GM21737 (cell line): ENCODE measurements around the gene VPS13D.
"Not testable (repeated sequence)": the region's sequence is repeated elsewhere in the genome, so short reads cannot be mapped to it uniquely, and the experiment has no call there.

Experiments used
- ATAC-seq: cut with Tn5 transposase; IDR thresholded peaks from one replicate; pipeline ENCODE4 v1.9.1; 2021; ENCODE audit warnings: mild to moderate bottlenecking, moderate library complexity; ENCODE audit not compliant: unreplicated experiment

The VPS13D gene

DNA sequence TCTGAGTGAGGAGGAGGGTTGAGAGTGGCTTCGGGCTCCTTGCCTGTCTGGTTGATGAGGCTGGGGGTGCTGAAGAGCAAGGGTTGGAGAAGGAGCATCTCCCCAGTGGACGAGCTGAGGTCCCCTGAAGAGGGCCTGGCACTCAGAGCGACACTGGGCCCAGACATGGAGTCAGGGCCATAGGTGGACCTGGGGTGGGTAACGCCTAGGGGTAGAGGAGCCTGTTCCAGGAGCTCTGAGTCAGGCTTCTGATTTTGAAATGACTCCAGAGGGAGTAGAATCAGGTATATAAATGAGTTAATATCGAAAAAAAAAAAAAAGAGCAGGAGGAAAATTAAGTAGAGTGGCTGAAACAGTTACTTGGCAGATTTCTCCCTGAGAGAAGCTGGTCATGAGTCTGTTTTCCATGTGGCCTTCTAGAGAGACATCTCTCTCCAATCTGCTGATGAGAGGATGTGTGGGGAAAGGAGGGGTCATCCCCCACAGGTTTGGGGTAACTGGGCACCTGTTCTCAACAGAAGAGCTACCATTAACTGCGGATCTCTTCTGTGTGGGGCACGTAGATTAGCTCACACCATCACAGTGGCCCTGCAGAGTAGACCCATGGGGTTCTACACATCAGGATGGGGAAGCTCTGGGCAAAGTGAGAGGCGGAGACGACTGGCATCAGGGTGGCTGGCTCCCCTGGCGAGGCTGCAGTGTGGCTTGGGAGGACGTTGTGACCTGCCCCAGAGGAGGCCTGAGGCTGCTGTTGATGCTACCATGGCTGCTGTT lies 272.7 kb downstream of the VPS13D start:
- ATAC-seq: no peak

DNA sequence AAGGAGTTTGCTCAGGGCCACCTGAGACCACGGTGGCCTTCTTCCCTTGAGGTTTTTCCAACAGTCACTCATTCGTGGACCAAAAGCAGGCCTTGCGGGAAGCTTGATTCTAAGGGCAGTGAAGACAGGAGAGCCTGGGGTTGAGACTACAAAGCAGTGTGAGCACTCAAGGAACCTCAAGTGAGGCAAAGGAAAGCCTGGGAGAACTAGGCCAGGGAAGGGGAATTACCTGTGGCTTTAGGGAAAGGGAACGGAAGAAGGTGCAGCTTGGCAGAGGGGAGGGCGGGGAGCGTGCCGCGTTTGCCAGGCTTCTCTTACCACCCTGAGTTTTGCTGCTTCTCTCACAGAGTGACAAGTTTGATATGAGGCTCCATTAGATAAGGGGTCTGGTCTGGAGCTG lies 273.9 kb downstream of the VPS13D start:
- ATAC-seq: no peak

DNA sequence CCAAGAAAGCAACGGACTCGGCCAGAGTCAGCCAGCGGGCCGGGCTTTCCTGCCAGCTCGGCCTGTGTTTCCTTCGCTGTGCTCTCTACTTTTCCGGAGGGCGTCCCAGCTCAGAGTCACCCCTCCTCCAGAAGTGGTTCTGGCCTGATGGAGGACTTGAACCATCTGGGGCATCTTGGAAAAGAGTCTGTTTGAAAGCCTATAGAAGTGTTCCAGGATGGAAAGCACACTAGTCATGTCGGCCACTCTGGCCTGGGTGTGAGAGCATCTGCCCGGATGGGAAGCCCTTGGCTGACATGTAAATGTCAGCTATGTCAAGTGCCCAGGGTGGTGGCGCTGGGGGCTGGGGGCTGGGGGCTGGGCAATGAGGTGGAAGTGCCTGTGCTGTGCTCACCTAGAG lies 274.8 kb downstream of the VPS13D start:
- no peak for ATAC-seq

DNA sequence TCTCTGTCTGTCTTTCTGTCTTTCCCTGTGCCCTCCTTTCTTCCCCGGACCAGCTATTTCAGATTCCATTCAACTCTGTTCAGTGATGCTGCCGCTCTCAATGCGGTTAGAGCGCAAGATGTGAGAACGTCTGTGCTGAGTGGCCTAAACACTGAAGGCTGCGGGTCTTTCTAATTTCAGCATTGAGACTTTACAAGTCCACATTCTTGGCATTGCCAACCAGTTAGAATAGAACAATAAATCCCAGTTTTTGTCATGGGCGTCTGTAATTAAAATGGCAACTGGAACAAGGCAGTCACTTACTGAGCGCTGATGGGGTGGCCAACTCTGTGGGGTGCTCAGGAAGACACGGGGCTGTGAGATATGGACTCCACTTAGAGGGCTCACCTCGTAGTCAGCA lies 275.4 kb downstream of the VPS13D start:
- ATAC-seq: no peak

DNA sequence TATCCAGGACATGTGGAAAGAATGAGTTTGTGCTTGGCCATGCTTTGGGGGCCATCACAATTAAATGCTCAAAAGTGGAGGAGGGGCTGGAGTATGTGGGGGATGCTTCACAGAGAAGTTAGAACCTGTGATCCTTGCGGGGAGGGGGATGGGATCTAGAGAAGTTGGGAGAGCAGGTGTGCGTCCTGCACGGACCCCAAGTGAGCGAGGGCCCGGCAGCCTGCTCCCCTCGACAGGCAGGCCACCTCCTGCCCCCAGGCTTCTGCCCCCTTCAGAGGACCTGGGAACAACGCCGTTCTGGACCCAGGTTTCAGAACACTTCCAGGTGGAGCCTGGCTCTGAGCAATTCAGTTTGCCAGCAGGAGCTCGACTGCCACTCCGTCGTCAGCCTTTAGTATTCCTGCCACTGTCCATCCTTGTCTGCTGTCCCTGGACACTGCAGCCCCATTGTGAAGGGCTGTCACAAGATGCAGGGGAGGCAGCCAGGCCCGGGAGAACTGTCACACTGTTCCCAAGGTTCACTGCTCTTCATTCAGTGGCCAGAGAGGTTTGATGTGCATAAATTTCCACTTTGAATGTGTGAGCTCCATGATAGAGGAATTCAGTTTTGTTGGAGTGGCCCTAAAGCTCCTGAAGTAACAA lies 275.9 kb downstream of the VPS13D start:
- no peak for ATAC-seq

DNA sequence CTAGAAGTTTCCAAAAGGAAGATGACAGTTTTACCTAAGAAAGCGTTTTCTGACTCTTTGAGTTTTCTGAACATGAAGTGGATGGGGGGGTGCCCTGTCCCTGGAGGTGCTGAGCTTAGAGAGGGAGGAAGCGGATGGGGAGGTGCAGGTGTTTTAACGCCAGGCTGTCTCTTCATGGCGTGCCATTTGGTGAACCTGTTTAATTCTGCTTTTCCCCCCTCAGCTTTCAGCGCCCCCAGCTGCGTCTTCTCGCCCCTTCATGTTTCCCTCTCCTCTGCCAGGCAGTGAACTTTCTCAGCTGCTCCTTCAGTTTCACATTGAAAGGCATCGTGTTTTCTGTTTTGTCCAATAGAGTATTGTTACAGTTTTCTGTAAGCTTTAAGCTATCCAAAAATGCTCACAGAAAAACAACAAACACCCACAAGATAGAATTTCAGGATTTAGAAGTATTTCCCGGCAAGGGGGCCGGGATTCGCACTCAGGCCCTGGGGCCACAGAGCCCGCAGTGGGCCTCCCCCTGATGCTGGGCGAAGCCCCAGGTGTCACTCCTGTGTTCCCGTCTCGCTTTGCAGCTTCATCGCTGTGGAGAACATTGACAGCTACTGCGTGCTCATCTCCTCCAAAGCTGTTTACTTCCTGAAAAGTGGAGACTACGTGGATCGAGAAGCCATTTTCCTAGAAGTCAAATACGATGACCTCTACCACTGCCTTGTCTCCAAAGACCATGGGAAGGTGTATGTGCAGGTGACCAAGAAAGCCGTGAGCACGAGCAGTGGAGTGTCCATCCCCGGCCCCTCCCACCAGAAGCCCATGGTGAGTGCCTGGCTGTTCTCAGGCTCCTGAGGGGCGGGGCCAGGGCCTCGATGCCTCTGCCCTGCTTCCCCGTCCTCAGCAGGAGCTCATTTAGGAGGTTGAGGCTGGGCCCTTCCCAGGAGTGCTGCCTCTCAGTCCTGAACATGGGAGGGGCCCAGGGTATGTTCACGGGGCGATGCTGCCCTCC lies 276.8 kb downstream of the VPS13D start:
- no peak for ATAC-seq

DNA sequence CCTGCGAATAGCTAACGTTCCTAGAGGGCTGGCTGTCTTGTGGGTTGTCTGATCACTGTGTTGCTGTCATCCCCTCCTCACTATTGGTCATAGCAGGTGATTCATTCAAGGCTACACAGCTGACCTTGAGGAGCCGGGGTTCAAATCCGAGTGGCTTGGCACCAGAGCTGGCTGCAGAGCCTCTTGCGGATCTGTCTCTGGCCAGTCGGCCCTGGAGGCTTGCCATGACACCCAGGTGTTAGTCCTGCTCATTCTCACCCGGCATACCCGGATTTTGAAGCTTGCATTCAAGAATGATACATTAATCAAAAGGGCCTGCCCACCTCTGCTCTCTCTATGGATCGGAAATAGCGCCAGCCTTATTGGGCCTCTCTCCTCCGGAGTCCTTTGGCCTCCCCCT lies 277.8 kb downstream of the VPS13D start:
- ATAC-seq: no peak

DNA sequence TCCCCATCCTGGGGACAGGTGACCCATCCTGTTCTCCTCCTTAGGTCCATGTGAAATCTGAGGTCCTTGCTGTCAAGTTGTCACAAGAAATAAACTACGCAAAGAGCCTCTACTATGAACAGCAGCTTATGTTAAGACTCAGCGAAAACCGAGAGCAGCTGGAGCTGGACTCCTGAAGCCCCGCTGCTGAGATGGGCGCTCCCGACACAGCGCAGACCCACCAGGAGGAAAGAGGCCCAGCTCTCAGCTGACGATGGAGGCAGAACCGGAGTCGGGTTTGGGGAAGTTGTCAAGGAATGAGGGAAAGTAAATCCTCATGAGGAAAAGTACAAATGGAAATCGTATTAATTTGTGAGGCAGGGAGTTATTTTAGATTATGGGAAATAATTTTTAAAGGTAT lies 279.0 kb downstream of the VPS13D start:
- no peak for ATAC-seq

DNA sequence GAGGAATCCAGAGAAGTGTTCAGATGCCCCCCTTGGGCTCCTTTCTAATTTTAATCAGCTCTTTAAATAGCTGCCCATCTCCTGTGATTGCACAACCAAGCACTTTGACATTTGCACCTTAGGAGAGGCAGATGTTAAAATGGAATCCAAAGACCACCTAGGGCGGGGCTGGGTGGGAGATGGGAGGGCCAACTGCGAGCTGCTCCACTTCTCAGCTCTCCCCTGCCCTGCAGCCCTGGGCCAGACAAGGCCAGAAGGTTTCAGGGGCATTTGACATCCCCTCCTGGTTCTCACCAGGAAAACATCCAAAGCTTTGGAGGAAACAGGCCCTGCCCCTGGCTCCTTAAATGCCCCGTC lies 281.3 kb downstream of the VPS13D start:
- no peak for ATAC-seq

DNA sequence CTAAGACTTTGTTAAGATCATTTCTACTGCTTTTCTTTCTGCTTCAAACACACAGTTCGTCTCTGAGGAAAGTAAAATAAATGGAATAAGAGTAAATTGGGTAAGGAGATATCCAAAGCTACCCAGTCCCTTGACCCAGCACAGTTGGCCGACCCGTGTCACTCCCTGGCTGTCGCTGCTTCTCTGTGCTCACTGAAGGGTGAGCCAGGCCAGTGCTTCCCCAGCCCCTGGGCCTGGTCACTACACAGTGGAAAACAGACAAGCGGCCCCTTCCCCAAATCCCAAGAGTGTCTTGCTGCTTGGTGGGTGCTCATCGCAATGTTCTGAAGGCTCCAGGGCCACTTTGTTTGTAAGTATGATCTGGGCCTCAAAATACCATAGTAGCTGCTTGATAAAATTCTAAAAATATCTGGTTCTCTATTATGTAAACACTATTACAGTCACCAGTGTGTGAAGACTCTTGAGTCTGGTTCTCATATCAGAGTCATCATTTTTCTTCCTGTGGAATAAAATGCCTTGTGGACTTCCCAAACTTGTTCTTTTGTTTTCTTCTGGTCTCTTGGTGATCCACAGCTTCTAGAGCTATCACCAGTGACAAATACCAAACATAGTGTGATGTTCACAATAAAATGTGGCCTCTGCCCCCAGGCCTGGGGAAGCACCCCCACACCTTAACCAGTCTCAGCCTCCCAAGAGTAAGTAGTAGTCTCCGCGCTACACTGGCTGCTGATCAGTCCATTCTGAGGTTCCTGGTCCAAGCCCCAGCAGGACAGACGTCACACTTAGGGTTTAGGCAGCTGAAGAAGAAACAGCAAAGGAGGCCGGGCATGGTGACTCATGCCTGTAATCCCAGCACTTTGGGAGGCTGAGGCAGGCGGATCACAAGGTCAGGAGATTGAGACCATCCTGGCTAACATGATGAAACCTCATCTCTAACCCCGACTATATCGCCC lies 282.0 kb downstream of the VPS13D start:
- no peak for ATAC-seq

DNA sequence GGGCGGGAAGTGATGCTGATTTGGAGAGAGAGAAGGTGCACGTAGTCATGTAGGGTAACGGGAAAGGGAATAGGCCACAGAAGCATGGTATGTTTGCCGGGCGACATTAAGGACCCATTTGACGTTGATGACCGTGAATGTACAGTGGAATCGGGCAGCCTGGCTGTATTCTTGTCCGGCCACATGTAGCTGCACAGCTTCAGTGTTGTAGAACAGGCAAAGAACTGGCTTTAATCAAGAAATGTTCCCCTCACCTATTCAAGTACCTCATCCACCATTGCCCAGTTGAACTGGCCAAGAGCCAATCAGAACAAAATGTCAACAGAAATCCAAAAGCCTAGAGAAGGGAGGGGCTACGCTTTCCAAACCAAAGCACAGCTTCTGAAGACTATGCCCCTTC lies 283.4 kb downstream of the VPS13D start:
- ATAC-seq: no peak

DNA sequence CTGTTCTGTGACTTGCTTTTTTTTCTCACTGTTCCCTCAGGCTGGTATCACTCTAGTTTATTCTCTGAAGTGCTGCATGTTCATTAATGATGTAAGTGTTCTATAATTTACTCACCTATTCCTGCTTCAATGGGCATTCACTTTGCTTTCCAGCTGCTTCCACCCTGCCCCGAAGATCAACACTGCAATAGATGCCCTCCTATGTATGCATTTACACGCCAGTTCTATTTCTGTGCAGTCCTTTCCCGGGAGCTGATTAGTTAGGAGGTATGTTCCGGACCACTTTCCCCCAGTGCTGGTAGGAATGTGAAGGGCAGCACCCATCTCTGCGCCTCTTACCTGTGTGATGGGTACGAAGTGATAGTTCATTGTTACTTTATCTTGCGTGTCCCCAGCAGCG lies 284.8 kb downstream of the VPS13D start:
- no peak for ATAC-seq

DNA sequence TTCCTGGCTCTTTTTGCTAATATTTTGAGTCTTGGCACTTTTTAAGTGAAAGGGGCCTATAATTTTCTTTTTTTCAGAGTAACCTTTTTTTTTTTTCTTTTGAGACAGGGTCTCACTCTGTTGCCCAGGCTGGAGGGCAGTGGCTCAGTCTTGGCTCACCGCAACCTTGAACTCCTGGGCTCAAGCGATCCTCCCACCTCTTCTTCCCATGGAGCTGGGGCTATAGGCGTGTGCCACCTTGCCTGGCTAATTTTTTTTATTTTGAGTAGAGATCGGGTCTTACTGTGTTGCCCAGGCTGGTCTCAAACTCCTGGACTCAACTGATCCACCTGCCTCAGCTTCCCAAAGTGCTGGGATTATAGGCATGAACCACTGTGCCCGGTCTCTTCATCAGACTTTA lies 285.4 kb downstream of the VPS13D start:
- no peak for ATAC-seq

DNA sequence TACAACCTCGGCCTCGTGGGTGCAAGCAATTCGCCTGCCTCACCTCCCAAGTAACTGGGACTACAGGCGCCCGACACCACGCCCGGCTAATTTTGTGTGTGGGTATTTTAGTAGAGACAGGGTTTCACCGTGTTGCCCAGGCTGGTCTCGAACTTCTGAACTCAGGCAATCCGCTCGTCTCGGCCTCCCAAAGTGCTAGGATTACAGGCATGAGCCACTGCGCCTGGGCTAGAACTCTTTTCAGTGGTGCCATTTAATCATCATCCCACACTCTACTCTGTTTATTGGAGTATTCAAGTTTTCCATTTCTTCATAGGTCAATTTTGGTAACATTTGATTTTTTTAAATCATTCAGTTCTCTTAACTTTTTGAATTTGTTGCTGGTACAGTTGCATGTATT lies 286.9 kb downstream of the VPS13D start:
- no peak for ATAC-seq

DNA sequence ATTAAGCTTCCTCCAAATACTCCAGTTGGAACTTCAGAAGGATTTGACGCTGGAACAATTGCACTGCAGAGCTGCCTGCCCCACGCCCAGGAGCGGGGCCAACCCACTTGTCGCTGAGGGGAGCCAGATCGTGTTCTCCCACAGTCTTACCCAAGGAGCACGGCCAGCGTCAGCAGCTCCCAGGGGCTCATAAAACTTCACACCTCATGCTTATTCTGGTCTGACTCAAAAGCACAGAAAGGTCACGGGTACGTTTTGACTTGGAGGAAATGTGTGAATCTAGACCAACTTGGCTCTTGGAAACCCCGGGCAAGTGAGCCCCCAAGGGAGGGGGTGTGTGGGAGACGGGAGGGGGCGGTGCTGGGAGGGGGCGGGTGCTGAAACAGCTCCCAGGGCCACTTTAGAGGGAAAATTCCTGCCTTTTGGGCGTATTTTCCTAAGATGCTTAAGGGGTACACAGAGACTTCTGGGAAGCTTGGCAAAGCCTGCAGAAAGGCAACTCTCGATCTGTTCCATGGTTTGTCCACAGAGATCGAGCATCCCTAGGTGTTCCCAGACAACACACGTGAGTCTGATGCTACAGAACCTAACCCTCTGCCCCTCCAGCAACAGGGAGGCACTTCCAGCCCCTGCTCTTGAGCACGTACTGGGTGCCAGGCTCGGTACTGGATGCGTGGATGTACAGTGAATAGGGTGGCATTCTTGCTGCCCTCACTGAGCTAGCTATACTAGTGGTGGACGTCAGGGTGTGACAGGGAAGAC lies 289.3 kb downstream of the VPS13D start:
- no peak for ATAC-seq

DNA sequence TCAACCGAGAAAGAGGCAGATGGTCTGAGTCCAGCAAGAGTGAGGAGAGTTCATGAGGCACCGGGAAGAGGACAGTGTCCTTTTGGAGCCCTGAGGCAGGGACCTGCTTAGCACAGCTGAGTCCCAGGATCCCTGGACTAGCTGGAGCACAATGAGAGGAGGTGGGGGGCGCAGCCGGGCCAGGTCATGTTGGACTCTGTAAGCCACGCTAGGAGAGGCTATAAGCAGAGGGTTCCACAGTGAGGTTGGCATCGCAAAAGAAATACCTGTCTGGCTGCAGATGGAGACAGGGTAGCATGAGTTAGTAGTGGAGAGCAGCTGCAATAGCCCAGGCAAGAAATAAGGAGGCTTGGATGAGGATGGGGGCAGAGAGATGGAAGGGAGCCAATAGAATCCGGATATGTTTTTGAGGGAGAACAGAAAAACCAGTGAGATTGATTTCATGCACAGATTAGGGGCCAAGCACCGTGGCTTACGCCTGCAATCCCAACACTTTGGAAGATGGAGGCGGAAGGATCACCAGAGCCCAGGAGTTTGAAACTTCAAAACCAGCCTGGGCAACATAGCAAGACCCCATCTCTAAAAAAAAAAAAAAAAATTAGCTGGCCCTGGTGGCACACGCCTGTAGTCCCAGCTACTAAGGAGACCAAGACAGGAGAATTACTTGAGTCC lies 290.0 kb downstream of the VPS13D start:
- no peak for ATAC-seq

DNA sequence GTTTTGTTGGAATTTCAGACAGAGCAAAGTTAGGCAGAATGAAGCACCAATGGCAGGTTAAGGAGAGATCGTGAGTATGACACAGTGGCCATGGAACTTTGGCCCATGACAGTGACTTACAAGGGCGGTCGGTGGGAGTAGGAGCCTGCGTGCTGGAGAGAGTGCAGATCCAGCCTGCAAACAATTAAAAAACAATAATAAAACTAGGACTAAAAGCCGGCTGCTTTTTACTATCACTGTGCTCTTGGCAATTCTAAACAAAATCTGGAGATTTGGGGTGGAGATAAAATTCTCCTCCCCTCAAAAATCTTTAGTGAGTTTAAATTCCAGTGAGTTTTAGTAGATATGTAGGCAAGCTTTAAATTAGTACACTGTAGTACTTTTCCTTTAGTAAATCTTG lies 291.3 kb downstream of the VPS13D start:
- no peak for ATAC-seq

DNA sequence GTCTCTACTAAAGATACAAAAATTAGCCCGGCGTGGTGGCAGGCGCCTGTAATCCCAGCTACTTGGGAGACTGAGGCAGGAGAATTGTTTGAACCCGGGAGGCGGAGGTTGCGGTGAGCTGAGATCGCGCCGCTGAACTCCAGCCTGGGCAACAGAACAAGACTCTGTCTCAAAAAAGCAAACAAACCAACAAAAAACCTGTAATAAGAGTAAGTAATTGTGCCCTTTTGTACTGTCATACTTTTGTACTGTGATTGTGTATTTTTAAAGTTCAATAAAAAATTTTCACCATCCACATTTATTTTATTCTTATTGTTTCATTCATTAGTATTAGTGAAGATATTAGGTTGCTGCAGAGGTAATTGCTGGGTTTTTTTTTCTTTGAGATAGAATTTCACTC lies 292.9 kb downstream of the VPS13D start:
- not testable (repeated sequence) for ATAC-seq

DNA sequence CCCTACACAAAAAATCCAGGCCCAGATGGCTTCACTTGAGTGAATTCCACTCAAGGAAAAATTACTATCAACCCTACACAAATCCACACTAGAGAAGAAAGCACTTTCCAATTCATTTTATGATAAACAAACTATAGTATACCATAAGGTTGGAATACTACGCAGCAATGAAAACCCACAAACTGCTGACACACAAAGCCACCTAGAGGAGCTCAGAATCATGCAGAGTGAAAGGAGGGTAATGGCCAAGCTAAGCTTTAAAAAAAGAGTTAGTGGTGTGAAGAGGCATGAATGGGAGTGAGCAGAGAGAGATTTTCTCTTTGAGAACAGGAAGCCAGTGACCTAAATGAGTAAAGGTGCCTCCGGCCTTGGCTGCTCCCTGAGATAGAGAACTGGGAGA lies 294.4 kb downstream of the VPS13D start:
- ATAC-seq: no peak
